NCI-H2227 (cell line): ENCODE measurements around the gene CSNK1G3.

Experiments used
- DNase-seq: peaks from one replicate; lab custom pipeline; 2025; ENCODE audit not compliant: unreplicated experiment; lab: John Stamatoyannopoulos, UW

Gene CSNK1G3

GRCh38 chr5:123512611-123513461 is 859 bp downstream of the CSNK1G3 start:
- peak; percentile 27 for DNase-seq

GRCh38 chr5:123514615-123515355 is 2.8 kb downstream of the CSNK1G3 start:
- DNase-seq: no peak

GRCh38 chr5:123515904-123516303 is 3.9 kb downstream of the CSNK1G3 start:
- no peak for DNase-seq

- DNase-seq: no peak
Measured at GRCh38 chr5:123517476-123517875, 5.5 kb downstream of the CSNK1G3 start.

- DNase-seq: no peak
Measured at GRCh38 chr5:123518111-123518510, 6.1 kb downstream of the CSNK1G3 start.

GRCh38 chr5:123520677-123521247 is 8.8 kb downstream of the CSNK1G3 start:
- no peak for DNase-seq

- DNase-seq: no peak
Measured at GRCh38 chr5:123524146-123524545, 12.2 kb downstream of the CSNK1G3 start.

GRCh38 chr5:123527190-123527589 is 15.2 kb downstream of the CSNK1G3 start:
- no peak for DNase-seq

GRCh38 chr5:123528065-123528464 is 16.1 kb downstream of the CSNK1G3 start:
- no peak for DNase-seq

- DNase-seq: no peak
Measured at GRCh38 chr5:123528878-123529277, 16.9 kb downstream of the CSNK1G3 start.

- DNase-seq: no peak
Measured at GRCh38 chr5:123530728-123531127, 18.8 kb downstream of the CSNK1G3 start.

GRCh38 chr5:123535648-123536047 is 23.7 kb downstream of the CSNK1G3 start:
- DNase-seq: no peak

GRCh38 chr5:123537256-123537655 is 25.3 kb downstream of the CSNK1G3 start:
- DNase-seq: no peak

- DNase-seq: no peak
Measured at GRCh38 chr5:123537845-123538244, 25.9 kb downstream of the CSNK1G3 start.

GRCh38 chr5:123538670-123539459 is 26.9 kb downstream of the CSNK1G3 start:
- DNase-seq: no peak

- no peak for DNase-seq
Measured at GRCh38 chr5:123540534-123540933, 28.6 kb downstream of the CSNK1G3 start.

- no peak for DNase-seq
Measured at GRCh38 chr5:123543438-123543837, 31.5 kb downstream of the CSNK1G3 start.

- peak; percentile 25 for DNase-seq
Measured at GRCh38 chr5:123545506-123545905, 33.5 kb downstream of the CSNK1G3 start.

- DNase-seq: no peak
Measured at GRCh38 chr5:123546657-123547056, 34.7 kb downstream of the CSNK1G3 start.

GRCh38 chr5:123549256-123549904 is 37.4 kb downstream of the CSNK1G3 start:
- DNase-seq: no peak

- DNase-seq: no peak
Measured at GRCh38 chr5:123554601-123555000, 42.6 kb downstream of the CSNK1G3 start.
